HEK293 (cell line): ENCODE data around the gene COA1.

Source experiments
- CTCF ChIA-PET: fragments of 350-600 bp; formaldehyde crosslinking; extraction: SDS; loops from one replicate; lab custom pipeline; 2021; ENCODE audit warnings: antibody characterized with exemption; lab: Yijun Ruan, JAX
- POLR2A ChIA-PET: fragments of 300-600 bp; formaldehyde crosslinking; extraction: SDS; loops from one replicate; lab custom pipeline; 2020; ENCODE audit warnings: antibody characterized with exemption, inconsistent platforms; lab: Yijun Ruan, JAX
- H3K27ac ChIP-seq: fragments of 200-500 bp; sonication (Bioruptor generic); 2 replicates; pipeline ENCODE4 v1.5.1; 2014; ENCODE audit warnings: low read depth, low read length, control low read depth, inconsistent platforms; ENCODE audit errors: extremely low read depth
- H3K36me3 ChIP-seq, 2 experiments: fragments of 200-500 bp in 1 of 2; sonication (Bioruptor generic) in 1 of 2; 1 replicate in 1 of 2; 2 replicates in 1 of 2; pipeline ENCODE4 v1.5.1; 2014 to 2017; ENCODE audit warnings: inconsistent platforms in 2 of 2, low read length in 2 of 2; ENCODE audit not compliant: control insufficient read depth in 2 of 2, insufficient read depth in 1 of 2
- H3K4me1 ChIP-seq: fragments of 200-500 bp; sonication (Bioruptor generic); 2 replicates; pipeline ENCODE4 v1.5.1; 2014; ENCODE audit warnings: mild to moderate bottlenecking, low read length, inconsistent platforms; ENCODE audit not compliant: control insufficient read depth, insufficient read depth
- H3K4me3 ChIP-seq: 2 replicates; pipeline ENCODE4 v1.5.1; 2011; ENCODE audit warnings: low read depth, mild to moderate bottlenecking, control low read depth, low read length, moderate library complexity
- H3K9me3 ChIP-seq: fragments of 200-500 bp; sonication (Bioruptor generic); 2 replicates; pipeline ENCODE4 v1.5.1; 2014; ENCODE audit warnings: low read depth, low read length, inconsistent platforms; ENCODE audit not compliant: control insufficient read depth, insufficient read depth
- ATF2 ChIP-seq: fragments of 450-650 bp; formaldehyde crosslinking; IDR thresholded peaks from 2 replicates; pipeline ENCODE4 v1.5.1; 2016; ENCODE audit warnings: missing biosample characterization, missing genetic modification characterization, low read depth
- GFI1B ChIP-seq: fragments of 450-650 bp; formaldehyde crosslinking; IDR thresholded peaks from 2 replicates; pipeline ENCODE4 v1.5.1; 2016; ENCODE audit warnings: missing biosample characterization, missing genetic modification characterization
- GLI2 ChIP-seq: fragments of 450-650 bp; formaldehyde crosslinking; IDR thresholded peaks from 2 replicates; pipeline ENCODE4; 2017; ENCODE audit warnings: missing biosample characterization, missing genetic modification characterization, low read depth, borderline replicate concordance
- HOXA7 ChIP-seq: sonication (generic); formaldehyde crosslinking; IDR thresholded peaks from 2 replicates; pipeline ENCODE4 v1.8.1; 2022; ENCODE audit warnings: missing genetic modification reagents, borderline replicate concordance
- HOXC10 ChIP-seq: sonication (generic); formaldehyde crosslinking; IDR thresholded peaks from 2 replicates; pipeline ENCODE4 v1.8.1; 2023; ENCODE audit warnings: mild to moderate bottlenecking, missing genetic modification reagents
- HOXD13 ChIP-seq: sonication (generic); formaldehyde crosslinking; IDR thresholded peaks from 2 replicates; pipeline ENCODE4 v1.8.0; 2022; ENCODE audit warnings: missing genetic modification reagents, borderline replicate concordance
- KLF8 ChIP-seq: fragments of 450-650 bp; formaldehyde crosslinking; IDR thresholded peaks from 2 replicates; pipeline ENCODE4 v1.5.1; 2016; ENCODE audit warnings: missing biosample characterization, missing genetic modification characterization
- MEIS1 ChIP-seq: sonication (generic); formaldehyde crosslinking; IDR thresholded peaks from 2 replicates; pipeline ENCODE4 v1.8.1; 2022; ENCODE audit warnings: missing genetic modification reagents, mild to moderate bottlenecking, borderline replicate concordance
- PRDM1 ChIP-seq: fragments of 450-650 bp; formaldehyde crosslinking; IDR thresholded peaks from 2 replicates; pipeline ENCODE4; 2016; ENCODE audit warnings: missing biosample characterization, missing genetic modification characterization
- PRDM10 ChIP-seq: fragments of 450-650 bp; formaldehyde crosslinking; IDR thresholded peaks from 2 replicates; pipeline ENCODE4 v1.5.1; 2016; ENCODE audit warnings: missing biosample characterization, missing genetic modification characterization
- TCF7L2 ChIP-seq: IDR thresholded peaks from 2 replicates; pipeline ENCODE4 v1.6.1; 2011; ENCODE audit warnings: low read depth, mild to moderate bottlenecking, inconsistent platforms, low read length, moderate library complexity, borderline replicate concordance
- TRIM28 ChIP-seq: IDR thresholded peaks from 2 replicates; pipeline ENCODE4 v1.6.1; 2011; ENCODE audit warnings: low read length, control low read depth, borderline replicate concordance
- ZBTB6 ChIP-seq: fragments of 450-650 bp; formaldehyde crosslinking; IDR thresholded peaks from 2 replicates; pipeline ENCODE4 v1.5.1; 2017; ENCODE audit warnings: missing biosample characterization, missing genetic modification characterization
- ZFP41 ChIP-seq: fragments of 450-650 bp; formaldehyde crosslinking; IDR thresholded peaks from 2 replicates; pipeline ENCODE4 v1.5.1; 2016; ENCODE audit warnings: missing biosample characterization, missing genetic modification characterization, borderline replicate concordance
- ZIC2 ChIP-seq: fragments of 450-650 bp; formaldehyde crosslinking; IDR thresholded peaks from 2 replicates; pipeline ENCODE4 v1.5.1; 2016; ENCODE audit warnings: missing biosample characterization, missing genetic modification characterization
- ZNF10 ChIP-seq: fragments of 450-650 bp; formaldehyde crosslinking; IDR thresholded peaks from 2 replicates; pipeline ENCODE4 v1.5.1; 2017; ENCODE audit warnings: missing biosample characterization, missing genetic modification characterization
- ZNF138 ChIP-seq: fragments of 450-650 bp; formaldehyde crosslinking; IDR thresholded peaks from 2 replicates; pipeline ENCODE4 v1.5.1; 2016; ENCODE audit warnings: missing biosample characterization, missing genetic modification characterization, borderline replicate concordance
- ZNF223 ChIP-seq: fragments of 450-650 bp; formaldehyde crosslinking; IDR thresholded peaks from 2 replicates; pipeline ENCODE4 v1.5.1; 2016; ENCODE audit warnings: missing biosample characterization, missing genetic modification characterization
- ZNF274 ChIP-seq, 2 experiments: fragments of 200-500 bp in 1 of 2; fragments of 450-650 bp in 1 of 2; sonication (Bioruptor generic) in 1 of 2; formaldehyde crosslinking in 1 of 2; IDR thresholded peaks; 2 replicates each; pipeline versions ENCODE4 v1.5.1 to v1.6.1; 2014 to 2016; ENCODE audit warnings: borderline replicate concordance in 1 of 2, inconsistent platforms in 1 of 2, low read length in 1 of 2, missing biosample characterization in 1 of 2, missing genetic modification characterization in 1 of 2
- ZNF404 ChIP-seq: fragments of 450-650 bp; formaldehyde crosslinking; IDR thresholded peaks from 2 replicates; pipeline ENCODE4 v1.5.1; 2017; ENCODE audit warnings: missing biosample characterization, missing genetic modification characterization
- ZNF48 ChIP-seq: fragments of 450-650 bp; formaldehyde crosslinking; IDR thresholded peaks from 2 replicates; pipeline ENCODE4 v1.5.1; 2016; ENCODE audit warnings: missing biosample characterization, missing genetic modification characterization
- ZNF558 ChIP-seq: fragments of 450-650 bp; formaldehyde crosslinking; IDR thresholded peaks from 2 replicates; pipeline ENCODE4 v1.5.1; 2016; ENCODE audit warnings: missing biosample characterization, missing genetic modification characterization
- ZNF580 ChIP-seq: fragments of 450-650 bp; formaldehyde crosslinking; IDR thresholded peaks from 2 replicates; pipeline ENCODE4 v1.5.1; 2016; ENCODE audit warnings: missing biosample characterization, missing genetic modification characterization
- ZNF600 ChIP-seq: fragments of 450-650 bp; formaldehyde crosslinking; IDR thresholded peaks from 2 replicates; pipeline ENCODE4 v1.5.1; 2016; ENCODE audit warnings: missing biosample characterization, missing genetic modification characterization
- ZNF623 ChIP-seq: fragments of 450-650 bp; formaldehyde crosslinking; IDR thresholded peaks from 2 replicates; pipeline ENCODE4 v1.5.1; 2016; ENCODE audit warnings: missing biosample characterization, missing genetic modification characterization
- ZNF654 ChIP-seq: fragments of 450-650 bp; formaldehyde crosslinking; IDR thresholded peaks from 2 replicates; pipeline ENCODE4 v1.5.1; 2016; ENCODE audit warnings: low read depth, missing biosample characterization, missing genetic modification characterization
- ZNF677 ChIP-seq: fragments of 450-650 bp; IDR thresholded peaks from 2 replicates; pipeline ENCODE4 v1.5.0; 2018; ENCODE audit warnings: missing biosample characterization, mild to moderate bottlenecking, missing genetic modification characterization, moderate library complexity
- ZNF692 ChIP-seq: fragments of 450-650 bp; formaldehyde crosslinking; IDR thresholded peaks from 2 replicates; pipeline ENCODE4 v1.5.1; 2016; ENCODE audit warnings: missing biosample characterization, missing genetic modification characterization
- ZNF768 ChIP-seq: fragments of 450-650 bp; formaldehyde crosslinking; IDR thresholded peaks from 2 replicates; pipeline ENCODE4 v1.5.1; 2018; ENCODE audit warnings: missing biosample characterization, mild to moderate bottlenecking, missing genetic modification characterization
- ZNF785 ChIP-seq: fragments of 450-650 bp; formaldehyde crosslinking; IDR thresholded peaks from 2 replicates; pipeline ENCODE4 v1.5.1; 2016; ENCODE audit warnings: missing biosample characterization, missing genetic modification characterization
- ZNF837 ChIP-seq: fragments of 450-650 bp; formaldehyde crosslinking; IDR thresholded peaks from 2 replicates; pipeline ENCODE4 v1.5.1; 2016; ENCODE audit warnings: missing biosample characterization, missing genetic modification characterization
- ZSCAN23 ChIP-seq: fragments of 450-650 bp; formaldehyde crosslinking; IDR thresholded peaks from 2 replicates; pipeline ENCODE4 v1.5.1; 2016; ENCODE audit warnings: missing biosample characterization, missing genetic modification characterization

The COA1 gene

GRCh38 chr7:43631559-43631958, 97.8 kb downstream of the COA1 start:
- Histone ChIP-seq H3K36me3 (peaks cover 17 to 62% of the 10 kb centered on the region in 2 experiments), H3K27ac (no peak overlapping the region)
- POLR2A ChIA-PET, result no interaction called here

GRCh38 chr7:43630482-43630881, 98.8 kb downstream of the COA1 start:
- no peaks in the 10 kb centered on the region for H3K4me1 ChIP-seq
- H3K9me3 ChIP-seq, result no peaks in the 10 kb centered on the region
- peaks cover 13 to 58% of the 10 kb centered on the region in 2 experiments for H3K36me3 ChIP-seq
- H3K27ac ChIP-seq, result no peak overlapping the region
- ChIA-PET POLR2A (no interaction called here), CTCF (interaction anchor here (1.4 kb wide), 1 partner anchor 48 kb away, joined by 5 read pairs; the partner anchor contains the start of gene STK17A)
- H3K4me3 ChIP-seq, result no peak overlapping the region
- TF ChIP-seq TRIM28 (no peak), KLF8 (no peak), ZFP41 (tag by site-specific recombination) (no peak), ZBTB6 (tag by site-specific recombination) (no peak), ZNF600 (tag by site-specific recombination) (no peak), GLI2 (tag by site-specific recombination) (no peak), ZSCAN23 (no peak), ZIC2 (tag by site-specific recombination) (no peak), ATF2 (no peak), HOXC10 (no peak), ZNF558 (tag by site-specific recombination) (no peak), ZNF48 (tag by site-specific recombination) (no peak), ZNF692 (tag by site-specific recombination) (no peak), ZNF138 (tag by site-specific recombination) (no peak), TCF7L2 (no peak)

More at GRCh38 chr7:43631559-43631958, 97.8 kb downstream of the COA1 start:
- no peak overlapping the region for H3K4me3 ChIP-seq
- no peaks in the 10 kb centered on the region for H3K9me3 ChIP-seq
- TF ChIP-seq ZNF404 (tag by site-specific recombination) (no peak), ZNF623 (tag by site-specific recombination) (no peak), ZNF223 (tag by site-specific recombination) (no peak), PRDM10 (no peak), ZNF768 (tag by site-specific recombination) (no peak), PRDM1 (tag by site-specific recombination) (no peak), ZNF837 (tag by site-specific recombination) (no peak), ZNF785 (no peak), HOXD13 (no peak), HOXA7 (no peak), ZNF274 (IDR thresholded peaks at IDR 0.05; ENCODE audit: low read length) (no peak), ZNF274 (tag by site-specific recombination; IDR thresholded peaks at IDR 0.05; ENCODE audit: borderline replicate concordance) (no peak), GFI1B (tag by site-specific recombination) (no peak), ZNF677 (tag by site-specific recombination) (no peak), MEIS1 (no peak), ZNF10 (tag by site-specific recombination) (no peak), ZNF580 (tag by site-specific recombination) (no peak), ZNF48 (tag by site-specific recombination) (no peak), ZNF654 (tag by site-specific recombination) (no peak)
- TF ChIP-seq, all 188 proteins: peak for 0
- CTCF ChIA-PET, result no interaction called here
- H3K4me1 ChIP-seq, result no peaks in the 10 kb centered on the region
